GM19351 (cell line): Measurements from ENCODE around the gene MEF2A.

Experiments
- ATAC-seq: cut with Tn5 transposase; IDR thresholded peaks from one replicate; pipeline ENCODE4 v1.9.1; 2021; ENCODE audit warnings: mild to moderate bottlenecking, moderate library complexity; ENCODE audit not compliant: unreplicated experiment

Gene MEF2A

GRCh38 chr15:99604865-99605264 lies 39.1 kb downstream of the MEF2A start:
- no peak for ATAC-seq

DNA sequence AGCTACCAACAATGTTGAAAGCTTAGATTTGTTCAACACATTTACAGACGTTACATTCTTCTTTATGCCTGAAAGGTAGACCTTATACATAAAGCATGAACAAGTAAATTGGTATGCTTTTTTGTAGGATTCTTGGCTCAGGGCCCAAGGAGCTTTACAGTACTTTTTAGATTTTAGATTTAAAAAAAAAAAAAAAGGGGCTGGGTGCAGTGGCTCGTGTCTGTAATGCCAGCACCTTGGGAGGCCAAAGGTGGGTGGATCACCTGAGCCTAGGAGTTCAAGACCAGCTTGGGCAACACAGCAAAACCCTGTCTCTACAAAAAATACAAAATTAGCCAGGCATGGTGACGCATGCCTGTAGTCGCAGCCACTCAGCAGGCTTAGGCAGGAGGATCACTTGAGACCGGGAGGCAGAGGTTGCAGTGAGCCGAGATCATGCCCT lies 39.7 kb downstream of the MEF2A start:
- ATAC-seq: no peak

DNA sequence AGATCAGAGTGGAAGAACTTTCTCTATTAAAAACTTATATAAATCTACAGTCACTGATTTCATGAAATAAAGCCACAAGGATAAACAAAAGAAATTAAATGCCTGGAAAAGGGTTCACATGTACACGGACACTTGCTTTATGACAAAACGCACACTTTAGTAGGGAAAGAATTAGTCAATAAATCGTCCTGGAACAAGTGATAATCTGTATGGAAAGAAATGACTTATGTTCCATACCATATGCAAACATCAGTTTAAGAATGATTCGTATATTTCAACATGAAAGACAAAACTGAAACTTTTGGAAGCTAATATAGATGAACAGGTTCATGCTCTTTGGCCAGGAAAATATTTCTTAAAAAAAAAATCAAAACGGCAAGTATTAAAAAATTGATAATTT lies 40.2 kb downstream of the MEF2A start:
- no peak for ATAC-seq

DNA sequence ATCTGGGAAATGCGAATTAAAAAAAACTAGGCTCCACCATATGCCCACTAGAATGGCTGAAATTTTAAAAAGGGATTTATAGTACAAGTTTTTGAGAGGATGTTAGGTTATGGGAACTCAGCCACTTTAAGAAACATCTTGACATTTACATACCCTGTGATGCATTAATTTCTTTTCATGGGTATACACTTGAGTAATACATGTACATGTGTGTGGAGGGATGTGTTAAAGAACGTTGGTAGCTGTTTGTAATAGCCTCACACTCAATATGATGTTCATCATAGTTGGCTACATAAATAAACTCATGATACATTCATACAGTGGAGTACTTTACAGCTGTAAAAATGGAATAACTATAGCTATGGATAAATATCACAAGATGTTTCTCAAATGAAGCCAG lies 40.9 kb downstream of the MEF2A start:
- peak; percentile 39 for ATAC-seq

DNA sequence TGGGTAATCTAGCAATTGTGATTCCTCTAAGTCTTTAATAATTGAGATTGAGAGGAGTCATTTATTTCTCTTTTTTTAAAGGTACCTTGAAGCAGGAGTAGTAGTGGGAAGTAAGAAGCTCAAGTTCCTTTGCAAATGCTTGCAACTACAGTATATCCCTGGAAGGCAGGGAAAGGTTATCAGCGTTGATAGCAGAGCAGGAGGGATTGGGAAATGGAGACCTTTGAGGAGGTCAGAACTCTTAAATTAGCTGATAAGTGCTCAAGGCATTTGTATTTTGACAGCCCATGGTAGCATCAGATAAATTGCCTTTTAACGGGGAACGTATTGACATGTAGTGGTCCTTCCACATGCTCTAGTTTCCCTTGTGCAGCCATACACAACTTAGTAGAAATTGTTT lies 47.7 kb downstream of the MEF2A start:
- no peak for ATAC-seq

GRCh38 chr15:99613887-99614647 lies 48.3 kb downstream of the MEF2A start:
- ATAC-seq: no peak

- peak; percentile 47 for ATAC-seq
Observed at GRCh38 chr15:99614749-99615288, 49.0 kb downstream of the MEF2A start.

GRCh38 chr15:99615460-99615859 lies 49.7 kb downstream of the MEF2A start:
- no peak for ATAC-seq

- ATAC-seq: no peak
Observed at GRCh38 chr15:99616129-99616528, 50.3 kb downstream of the MEF2A start.

DNA sequence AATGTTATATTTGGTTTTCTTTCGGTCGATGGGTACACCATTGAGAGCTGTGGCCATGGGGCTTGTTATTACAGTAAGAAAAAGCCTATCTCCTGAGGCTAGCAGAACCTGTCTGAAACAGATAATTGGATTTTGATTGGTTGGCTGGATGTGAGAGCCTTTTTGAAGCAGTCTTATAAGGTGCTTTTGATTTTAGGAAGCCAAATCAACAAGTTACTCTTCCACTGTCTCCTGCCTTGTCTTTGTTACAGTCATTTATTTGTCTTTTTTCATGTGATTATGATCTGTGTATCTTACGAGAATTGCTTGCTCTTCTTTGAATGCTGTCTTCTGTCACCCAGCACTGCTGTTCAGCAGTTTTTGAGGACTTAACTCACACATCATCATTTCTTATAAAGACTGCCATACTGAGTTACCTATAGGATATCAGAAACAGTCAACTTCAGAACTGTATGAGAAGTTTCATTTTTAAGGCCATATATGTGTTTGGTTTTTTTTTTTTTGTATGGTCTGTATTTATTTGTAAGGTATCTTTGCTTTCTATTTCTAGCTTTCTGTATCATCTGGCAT lies 51.1 kb downstream of the MEF2A start:
- ATAC-seq: no peak

GRCh38 chr15:99618941-99619411 lies 53.2 kb downstream of the MEF2A start:
- no peak for ATAC-seq

DNA sequence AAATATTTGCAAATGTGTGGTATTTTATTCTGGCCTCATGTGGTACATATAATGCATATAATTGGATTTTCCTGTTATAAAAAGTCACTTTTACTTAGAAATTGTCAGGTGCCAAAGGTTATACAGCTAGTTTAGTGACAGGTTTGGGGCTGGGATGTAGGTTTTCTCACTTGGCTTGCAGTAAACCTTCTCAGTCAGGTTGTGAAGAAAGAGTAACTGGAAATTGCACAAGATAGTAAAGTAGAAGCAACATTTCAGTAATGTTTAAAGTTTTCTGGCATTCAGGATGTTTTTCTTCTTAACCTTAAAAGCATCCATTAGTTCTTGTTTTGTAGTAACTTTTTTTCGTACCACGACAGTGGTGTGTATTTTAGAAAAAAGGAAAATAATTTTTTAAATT lies 53.9 kb downstream of the MEF2A start:
- no peak for ATAC-seq

DNA sequence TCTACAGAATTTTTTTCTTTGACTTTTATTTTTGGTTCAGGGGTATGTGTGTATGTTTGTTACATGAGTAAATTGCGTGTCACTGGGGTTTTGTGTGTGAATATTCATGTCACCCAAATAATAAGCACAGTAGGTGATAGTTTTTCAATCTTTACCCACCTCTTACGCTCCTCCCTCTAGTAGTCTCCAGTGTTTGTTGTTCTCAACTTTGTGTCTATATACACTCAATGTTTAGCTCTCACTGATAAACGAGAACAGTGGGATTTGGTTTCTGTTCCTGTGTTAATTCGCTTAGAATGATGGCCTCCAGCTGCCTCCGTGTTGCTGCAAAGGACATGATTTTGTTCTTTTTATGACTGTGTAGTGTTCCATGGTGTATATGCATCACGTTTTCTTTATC lies 54.4 kb downstream of the MEF2A start:
- no peak for ATAC-seq

- no peak for ATAC-seq
Observed at GRCh38 chr15:99621767-99622166, 56.0 kb downstream of the MEF2A start.

DNA sequence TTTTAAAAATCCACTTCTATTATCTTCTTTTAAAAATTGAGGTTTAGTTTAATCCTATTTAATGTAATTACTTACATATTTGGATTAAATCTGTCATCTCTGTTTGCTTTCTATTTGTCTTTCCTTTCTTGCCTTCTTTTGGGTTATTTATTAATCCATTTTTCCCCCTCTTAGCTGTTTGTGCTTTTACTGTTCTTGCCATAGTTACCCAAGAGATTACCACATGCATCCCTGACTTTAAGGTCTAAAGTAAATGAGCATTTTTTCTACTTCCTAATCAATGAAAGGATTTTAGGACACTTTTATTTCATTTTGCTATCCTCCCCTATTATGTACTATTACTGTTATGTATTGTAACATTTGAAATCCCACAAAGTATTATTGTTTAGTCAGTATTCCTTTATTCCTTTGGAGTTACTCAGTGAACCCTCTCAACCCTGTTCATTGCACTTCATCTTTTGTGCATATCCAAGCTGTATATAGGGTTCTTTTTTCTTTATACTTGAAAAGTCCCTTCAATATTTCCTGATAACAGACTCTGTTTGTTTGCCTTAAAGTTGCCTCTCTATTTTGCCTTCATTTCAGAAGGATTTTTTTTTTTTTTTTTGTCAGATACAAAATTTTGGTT lies 62.7 kb downstream of the MEF2A start:
- ATAC-seq: no peak

DNA sequence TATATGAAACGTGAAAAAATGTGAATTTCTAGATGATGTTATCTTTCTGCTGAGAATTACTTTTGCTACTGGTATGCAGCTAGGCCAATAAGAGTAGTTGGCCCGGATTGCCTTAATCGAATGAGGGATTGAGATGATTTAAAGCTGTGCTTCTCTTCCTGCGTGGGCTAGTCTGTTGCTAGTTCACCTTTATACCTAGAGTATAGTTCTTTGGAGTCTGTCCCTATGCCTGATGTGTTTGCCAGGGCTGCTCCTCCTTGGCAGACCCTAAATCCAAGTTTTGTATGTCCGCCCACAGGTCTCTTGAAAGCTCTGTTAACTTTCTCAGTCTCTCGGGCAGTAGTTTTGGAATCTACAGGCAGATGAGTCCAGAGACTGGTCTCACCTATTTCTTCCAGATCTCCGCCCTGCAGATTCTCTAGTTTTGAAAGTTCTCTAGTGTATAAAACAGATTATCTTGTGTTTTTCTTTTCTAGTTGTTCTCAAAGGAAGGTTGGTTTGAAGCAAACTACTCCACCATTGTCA lies 64.9 kb downstream of the MEF2A start:
- ATAC-seq: no peak

GRCh38 chr15:99631255-99631654 lies 65.5 kb downstream of the MEF2A start:
- ATAC-seq: peak; percentile 93

GRCh38 chr15:99632521-99632920 lies 66.7 kb downstream of the MEF2A start:
- ATAC-seq: no peak

- no peak for ATAC-seq
Observed at GRCh38 chr15:99633655-99634054, 67.9 kb downstream of the MEF2A start.

GRCh38 chr15:99634576-99634975 lies 68.8 kb downstream of the MEF2A start:
- ATAC-seq: no peak

DNA sequence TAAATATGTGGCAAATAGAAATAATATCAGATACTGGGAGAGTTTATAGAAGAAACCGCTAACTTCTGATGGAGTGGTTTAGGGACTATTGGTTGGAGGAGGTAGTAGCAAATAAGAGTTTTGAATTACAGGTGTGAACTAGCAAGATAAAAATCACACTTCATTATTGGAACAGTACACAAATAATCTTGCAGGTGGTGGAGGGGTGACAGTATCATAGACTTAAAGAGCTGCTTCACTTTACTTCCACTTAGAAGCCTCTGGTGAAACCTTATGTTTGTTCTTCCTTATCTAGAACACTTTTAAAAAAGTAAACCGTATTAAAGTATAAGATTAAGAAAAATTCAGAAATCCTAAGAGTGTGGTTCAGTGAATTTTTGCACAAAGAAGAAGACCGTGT lies 69.4 kb downstream of the MEF2A start:
- ATAC-seq: no peak

- peak; percentile 58 for ATAC-seq
Observed at GRCh38 chr15:99635794-99636193, 70.0 kb downstream of the MEF2A start.
